ENCODE measurements around the gene HDGFL3. TPM values are rescaled to one million over a fixed set of nuclear protein-coding genes. Genes with fewer than 3 reads are reported as not detected.
A peak's percentile ranks its signal among the peaks of the same experiment; 100 is the strongest.
"Not testable (repeated sequence)": the region's sequence is repeated elsewhere in the genome, so short reads cannot be mapped to it uniquely, and the experiment has no call there.

Gene HDGFL3
- total RNA-seq, 2 donors from 2014 or later = 83.1 to 94.7 TPM

DNA sequence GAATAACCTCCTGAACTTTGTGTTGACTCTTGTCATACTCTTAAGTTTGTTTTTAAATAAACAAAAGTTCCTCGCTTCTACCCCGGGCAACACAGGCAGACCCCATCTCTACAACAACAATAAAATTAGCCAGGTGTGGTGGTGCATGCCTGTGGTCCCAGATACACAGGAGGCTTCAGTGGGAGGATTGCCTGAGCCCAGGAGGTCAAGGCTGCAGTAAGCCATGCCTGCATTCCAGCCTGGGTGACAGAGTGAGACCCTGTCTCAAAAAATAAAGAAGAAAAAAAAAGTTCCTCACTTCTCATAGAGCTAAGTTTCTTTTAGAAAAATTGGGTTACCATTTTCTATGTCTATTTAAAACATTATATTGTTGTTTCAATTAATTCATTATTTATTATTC lies 29.2 kb downstream of the HDGFL3 start:
- ATAC-seq (no peak), DNase-seq (ENCODE audit: low spot score) (no peak)
- Mint-ChIP-seq H3K4me3 (no peak overlapping the region), H3K27ac (no peak overlapping the region), H3K4me1 (ENCODE audit: low read depth in 2 of 2) (peaks cover 12 to 22% of the 10 kb centered on the region in 2 donors), H3K36me3 (no peaks in the 10 kb centered on the region), H3K27me3 (no peaks in the 10 kb centered on the region), H3K9me3 (no peaks in the 10 kb centered on the region)

DNA sequence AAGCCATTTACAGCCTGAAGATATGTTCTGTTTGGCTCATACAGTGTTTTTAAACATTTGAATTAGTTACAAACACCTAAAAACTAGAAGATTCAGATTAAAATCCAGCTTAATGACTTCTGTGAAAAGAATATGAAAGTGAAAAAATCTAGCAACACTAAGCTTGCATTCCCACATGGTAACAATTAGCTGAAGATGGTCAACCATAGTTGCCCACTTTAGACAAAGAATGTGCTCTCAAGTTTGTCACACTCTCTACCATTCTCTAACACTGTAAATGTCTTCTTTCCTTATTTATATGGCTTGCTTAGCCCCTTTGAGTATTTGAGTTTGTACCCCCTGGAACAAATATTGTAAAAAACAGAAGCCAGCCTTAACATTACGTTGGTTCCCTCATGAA lies 32.7 kb downstream of the HDGFL3 start:
- Mint-ChIP-seq H3K27ac (no peak overlapping the region), H3K4me1 (ENCODE audit: low read depth in 2 of 2) (peaks cover 23 to 30% of the 10 kb centered on the region in 2 donors), H3K36me3 (no peaks in the 10 kb centered on the region), H3K27me3 (no peaks in the 10 kb centered on the region), H3K4me3 (no peak overlapping the region), H3K9me3 (no peaks in the 10 kb centered on the region)
- ATAC-seq (no peak), DNase-seq (ENCODE audit: low spot score) (no peak)

DNA sequence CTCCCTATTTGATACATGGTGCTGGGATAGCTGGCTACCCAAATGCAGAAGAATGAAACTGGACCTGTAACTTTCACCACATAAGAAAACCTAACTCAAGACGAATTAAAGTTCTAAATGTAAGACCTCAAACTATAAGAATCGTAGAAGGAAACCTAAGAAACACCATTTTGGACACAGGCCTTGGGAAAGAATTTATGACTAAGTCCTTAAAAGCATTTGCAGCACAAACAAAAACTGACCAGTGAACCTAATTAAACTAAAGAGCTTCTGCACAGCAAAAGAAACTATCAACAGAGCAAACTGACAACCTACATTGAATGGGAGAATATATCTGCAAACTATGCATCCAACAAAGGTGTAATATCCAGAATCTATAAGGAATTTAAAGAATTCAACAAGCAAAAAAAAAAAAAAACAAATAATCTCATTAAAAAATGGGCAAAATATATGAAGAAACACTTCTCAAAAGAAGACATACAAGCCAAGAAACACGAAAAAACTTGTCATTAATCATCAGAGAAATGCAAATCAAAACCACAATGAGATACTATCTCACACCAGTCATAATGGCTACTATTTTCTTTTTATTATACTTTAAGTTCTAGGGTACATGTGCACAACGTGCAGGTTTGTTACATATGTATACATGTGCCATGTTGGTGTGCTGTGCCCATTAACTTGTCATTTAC lies 37.0 kb downstream of the HDGFL3 start:
- Mint-ChIP-seq H3K9me3 (peaks cover 16% of the 10 kb centered on the region), H3K27me3 (no peaks in the 10 kb centered on the region), H3K36me3 (peaks cover 26% of the 10 kb centered on the region), H3K4me3 (peak overlapping the region; percentile 2), H3K27ac (no peak overlapping the region), H3K4me1 (ENCODE audit: low read depth in 2 of 2) (peaks cover 38 to 47% of the 10 kb centered on the region in 2 donors)
- no peak for ATAC-seq
- no peak for DNase-seq (ENCODE audit: low spot score)

DNA sequence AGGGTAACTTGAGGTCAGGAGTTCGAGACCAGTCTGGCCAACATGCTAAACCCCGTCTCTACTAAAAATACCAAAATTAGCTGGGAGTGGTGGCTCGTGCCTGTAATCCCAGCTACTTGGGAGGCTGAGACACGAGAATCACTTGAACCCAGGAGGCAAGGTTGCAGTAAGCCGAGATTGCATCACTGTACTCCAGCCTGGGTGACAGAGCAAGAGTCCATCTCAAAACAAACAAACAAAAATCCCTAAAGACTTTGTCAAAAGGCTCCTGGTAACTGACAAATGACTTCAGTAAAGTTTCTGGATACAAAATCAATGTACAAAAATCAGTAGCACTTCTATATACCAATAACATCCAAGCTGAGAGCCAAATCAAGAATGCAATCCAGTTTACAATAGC lies 38.0 kb downstream of the HDGFL3 start:
- not testable (repeated sequence) for DNase-seq (ENCODE audit: low spot score); ATAC-seq; H3K4me3 Mint-ChIP-seq; H3K27ac Mint-ChIP-seq; H3K27me3 Mint-ChIP-seq
- peaks cover 26% of the 10 kb centered on the region for H3K36me3 Mint-ChIP-seq
- peaks cover 44 to 58% of the 10 kb centered on the region in 2 donors for H3K4me1 Mint-ChIP-seq (ENCODE audit: low read depth in 2 of 2)
- peaks cover 16% of the 10 kb centered on the region for H3K9me3 Mint-ChIP-seq

DNA sequence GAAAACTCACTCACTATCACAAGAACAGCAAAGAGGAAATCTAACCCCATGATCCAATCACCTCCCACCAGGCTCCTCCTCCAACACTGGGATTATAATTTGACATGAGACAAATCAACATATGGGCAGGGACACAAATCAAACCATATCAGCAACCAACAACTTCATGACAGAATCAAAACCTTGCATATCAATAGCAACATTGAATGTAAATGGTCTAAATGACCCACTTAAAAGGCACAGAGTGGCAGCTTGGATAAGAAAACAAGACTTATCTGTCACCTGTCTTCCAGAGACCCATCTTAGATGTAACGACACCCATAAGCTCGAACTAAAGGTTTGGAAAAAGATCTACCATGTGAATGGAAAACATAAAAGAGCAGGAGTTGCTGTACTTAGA lies 40.8 kb downstream of the HDGFL3 start:
- H3K36me3 Mint-ChIP-seq = peaks cover 32% of the 10 kb centered on the region
- no peak overlapping the region for H3K4me3 Mint-ChIP-seq
- H3K9me3 Mint-ChIP-seq = peaks cover 16% of the 10 kb centered on the region
- DNase-seq (ENCODE audit: low spot score) (no peak), ATAC-seq (no peak)
- no peaks in the 10 kb centered on the region for H3K27me3 Mint-ChIP-seq
- H3K4me1 Mint-ChIP-seq (ENCODE audit: low read depth in 2 of 2) = peaks cover 57 to 68% of the 10 kb centered on the region in 2 donors
- peak overlapping the region; percentile 83 to 96 for H3K27ac Mint-ChIP-seq

DNA sequence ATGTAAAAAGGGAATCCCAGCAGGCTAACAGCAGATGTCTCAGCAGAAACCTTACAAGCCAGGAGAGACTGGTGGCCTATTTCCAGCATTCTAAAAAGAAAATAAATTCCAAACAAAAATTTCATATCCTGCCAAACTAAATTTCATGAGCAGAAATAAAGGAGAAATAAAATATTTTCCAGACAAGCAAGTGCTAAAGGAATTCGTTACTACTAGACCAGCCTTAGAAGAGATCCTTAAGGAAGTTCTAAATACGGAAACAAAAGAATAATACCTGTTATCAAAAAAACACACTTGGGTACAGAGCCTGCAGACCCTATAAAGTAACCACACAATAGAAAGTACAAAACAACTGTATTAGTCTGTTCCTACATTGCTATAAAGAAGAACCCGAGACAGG lies 41.4 kb downstream of the HDGFL3 start:
- Mint-ChIP-seq H3K9me3 (peaks cover 16% of the 10 kb centered on the region), H3K27me3 (no peaks in the 10 kb centered on the region), H3K27ac (peak overlapping the region; percentile 83 to 96), H3K36me3 (peaks cover 32% of the 10 kb centered on the region), H3K4me1 (ENCODE audit: low read depth in 2 of 2) (peaks cover 55 to 68% of the 10 kb centered on the region in 2 donors), H3K4me3 (peak overlapping the region; percentile 10)
- DNase-seq (ENCODE audit: low spot score) (no peak), ATAC-seq (no peak)

DNA sequence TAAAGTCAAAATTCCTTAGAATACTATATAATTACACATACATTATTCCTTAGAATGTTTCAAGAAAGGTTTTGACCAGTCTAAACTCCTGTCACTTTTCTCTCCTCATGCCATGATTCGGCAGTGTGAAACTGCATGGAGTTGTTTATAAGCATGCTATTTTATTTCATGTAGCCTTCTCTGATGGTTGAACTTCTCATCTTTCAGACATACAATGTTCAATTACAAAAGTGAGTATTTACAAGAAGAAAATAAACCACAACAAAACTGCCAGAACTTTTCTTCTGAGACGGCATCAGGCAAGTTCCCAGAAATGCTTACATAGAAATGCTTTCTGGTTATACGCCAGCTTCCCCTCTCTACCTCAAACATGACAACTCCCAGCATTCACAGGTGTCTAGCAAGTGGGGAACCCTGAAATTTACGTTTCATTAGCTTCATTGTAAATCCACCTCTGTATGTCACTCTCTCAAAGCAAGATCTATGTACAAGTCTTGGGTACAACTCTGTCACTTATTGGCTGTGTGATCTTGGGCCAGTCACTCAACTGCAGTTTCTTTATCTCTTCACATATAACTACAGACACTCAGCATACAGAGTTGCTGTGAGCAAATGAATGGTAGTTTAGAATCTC lies 42.7 kb downstream of the HDGFL3 start:
- Mint-ChIP-seq H3K9me3 (peaks cover 16% of the 10 kb centered on the region), H3K27ac (peak overlapping the region; percentile 83 to 96), H3K36me3 (peaks cover 34% of the 10 kb centered on the region), H3K27me3 (no peaks in the 10 kb centered on the region), H3K4me1 (ENCODE audit: low read depth in 2 of 2) (peaks cover 47 to 59% of the 10 kb centered on the region in 2 donors), H3K4me3 (peak overlapping the region; percentile 83)
- ATAC-seq (peak; percentile 85 to 91), DNase-seq (ENCODE audit: low spot score) (no peak)

DNA sequence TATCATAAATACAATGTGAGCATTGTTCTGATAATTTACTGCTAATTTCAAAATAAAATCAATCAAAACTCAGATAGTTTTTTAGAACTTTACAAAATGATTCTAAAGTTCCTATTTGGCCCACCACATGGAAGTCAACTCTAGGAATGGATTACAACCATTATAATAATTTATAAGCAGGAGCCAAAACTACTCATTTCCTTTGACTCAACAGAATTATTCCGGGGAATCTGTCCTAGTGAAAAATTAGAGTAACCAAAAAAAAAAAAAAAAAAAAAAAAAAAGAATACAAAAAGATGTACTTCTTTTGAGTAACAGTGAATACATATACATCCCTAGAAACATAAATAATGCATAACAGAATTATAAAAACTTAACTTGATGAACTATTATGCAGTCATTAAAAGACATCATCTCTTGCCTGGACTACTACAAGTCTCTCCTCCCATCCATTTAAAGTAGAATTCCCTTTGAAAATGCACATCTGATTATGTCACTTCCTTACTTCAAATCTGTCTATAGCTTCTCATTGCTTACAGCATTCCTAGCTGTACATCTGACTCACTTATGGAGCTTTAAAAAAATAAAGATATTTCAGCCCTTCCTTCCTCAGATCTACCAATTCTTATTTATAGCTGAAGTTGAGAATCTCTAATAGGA lies 43.4 kb downstream of the HDGFL3 start:
- peaks cover 40% of the 10 kb centered on the region for H3K36me3 Mint-ChIP-seq
- peak overlapping the region; percentile 83 to 96 for H3K27ac Mint-ChIP-seq
- peak overlapping the region; percentile 83 for H3K4me3 Mint-ChIP-seq
- ATAC-seq (no peak), DNase-seq (ENCODE audit: low spot score) (no peak)
- peaks cover 16% of the 10 kb centered on the region for H3K9me3 Mint-ChIP-seq
- H3K27me3 Mint-ChIP-seq = no peaks in the 10 kb centered on the region
- H3K4me1 Mint-ChIP-seq (ENCODE audit: low read depth in 2 of 2) = peaks cover 48 to 63% of the 10 kb centered on the region in 2 donors

DNA sequence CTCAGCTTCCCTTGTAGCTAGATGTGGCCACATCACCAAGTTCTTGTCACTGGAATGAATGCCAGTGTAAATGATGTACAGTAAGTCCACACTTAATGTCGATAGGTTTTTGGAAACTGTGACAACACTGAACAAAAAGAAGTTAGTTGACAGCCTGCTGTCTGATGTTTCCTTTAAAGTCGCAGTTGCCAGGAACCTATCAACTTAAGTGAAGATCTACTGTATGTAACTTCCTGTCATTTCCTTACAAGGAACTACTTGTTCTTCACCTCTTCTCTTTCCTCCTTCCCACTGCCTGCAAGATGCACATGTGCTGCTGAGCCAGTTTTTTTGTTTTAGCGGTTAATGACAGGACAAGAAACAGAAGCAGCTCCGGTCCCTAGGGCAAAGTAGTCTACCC lies 44.6 kb downstream of the HDGFL3 start:
- no peak for DNase-seq (ENCODE audit: low spot score)
- Mint-ChIP-seq H3K4me1 (ENCODE audit: low read depth in 2 of 2) (peaks cover 42 to 52% of the 10 kb centered on the region in 2 donors), H3K9me3 (peaks cover 9% of the 10 kb centered on the region), H3K27ac (peak overlapping the region; percentile 78 to 96), H3K36me3 (peaks cover 29% of the 10 kb centered on the region), H3K4me3 (peak overlapping the region; percentile 83), H3K27me3 (no peaks in the 10 kb centered on the region)
- ATAC-seq = peak; percentile 32 to 52

DNA sequence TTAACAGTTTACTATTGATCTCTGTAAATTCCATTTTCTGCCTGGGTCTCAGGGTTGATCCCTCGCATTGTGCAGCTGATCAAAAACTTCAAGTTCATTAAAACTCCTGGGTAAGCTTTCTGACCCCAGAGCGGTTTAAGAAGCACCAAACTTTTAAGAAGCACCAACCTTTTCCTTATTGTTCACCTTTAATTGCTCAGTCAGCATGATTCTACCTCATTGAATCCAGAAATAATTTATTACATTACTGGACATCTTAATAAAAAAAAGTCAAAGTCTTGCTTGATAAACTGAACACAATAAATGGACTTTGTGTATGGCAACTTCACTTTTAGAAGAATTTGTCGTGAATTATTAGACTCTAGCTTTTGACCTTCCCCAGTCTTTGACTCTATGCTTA lies 46.9 kb downstream of the HDGFL3 start:
- H3K36me3 Mint-ChIP-seq = peaks cover 23% of the 10 kb centered on the region
- peaks cover 33 to 41% of the 10 kb centered on the region in 2 donors for H3K4me1 Mint-ChIP-seq (ENCODE audit: low read depth in 2 of 2)
- no peak overlapping the region for H3K27ac Mint-ChIP-seq
- no peak overlapping the region for H3K4me3 Mint-ChIP-seq
- ATAC-seq (no peak), DNase-seq (ENCODE audit: low spot score) (no peak)
- H3K9me3 Mint-ChIP-seq = no peaks in the 10 kb centered on the region
- H3K27me3 Mint-ChIP-seq = no peaks in the 10 kb centered on the region

DNA sequence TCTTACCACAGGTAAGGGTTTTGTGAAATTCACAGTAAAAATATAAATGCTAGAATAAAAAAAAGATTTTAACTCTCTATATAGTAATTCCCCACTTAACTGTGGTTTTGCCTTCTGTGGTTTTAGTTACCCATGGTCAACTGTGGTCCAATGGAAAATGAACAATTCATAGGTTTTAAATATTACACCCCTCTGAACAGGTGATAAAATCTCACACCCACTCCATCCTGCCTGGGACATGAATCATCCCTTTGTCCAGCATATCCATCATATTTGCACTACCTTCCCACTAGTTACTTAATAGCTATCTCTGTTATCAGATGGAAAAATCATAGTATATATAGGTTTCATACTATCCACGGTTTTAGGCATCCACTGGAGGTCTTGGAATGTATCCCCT lies 49.2 kb downstream of the HDGFL3 start:
- Mint-ChIP-seq H3K27ac (no peak overlapping the region), H3K4me1 (ENCODE audit: low read depth in 2 of 2) (peaks cover 19 to 24% of the 10 kb centered on the region in 2 donors), H3K4me3 (no peak overlapping the region), H3K9me3 (no peaks in the 10 kb centered on the region), H3K27me3 (no peaks in the 10 kb centered on the region), H3K36me3 (peaks cover 23% of the 10 kb centered on the region)
- DNase-seq (ENCODE audit: low spot score) (no peak), ATAC-seq (peak in 1 of 2 donors; percentile 45)

DNA sequence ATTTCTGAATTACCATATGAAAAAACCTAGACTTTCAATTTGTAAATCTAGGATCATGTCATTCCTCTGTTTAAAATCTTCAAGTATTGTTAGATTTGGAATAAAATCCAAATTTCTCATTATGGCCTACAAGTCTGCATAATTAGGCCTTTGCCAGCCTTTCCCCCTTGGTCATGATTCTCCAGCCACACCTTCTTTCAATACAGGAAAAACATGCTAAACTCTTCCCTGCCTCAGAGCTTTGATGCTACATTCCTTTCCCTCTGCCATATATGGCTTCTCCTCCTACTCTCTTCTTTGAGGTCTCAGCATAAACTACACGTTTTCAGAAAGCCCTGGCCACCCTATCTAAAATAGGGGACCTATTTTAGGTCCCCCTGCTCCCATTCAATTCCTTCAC lies 51.7 kb downstream of the HDGFL3 start:
- Mint-ChIP-seq H3K4me3 (no peak overlapping the region), H3K27me3 (no peaks in the 10 kb centered on the region), H3K4me1 (ENCODE audit: low read depth in 2 of 2) (peaks cover 11 to 15% of the 10 kb centered on the region in 2 donors), H3K36me3 (peaks cover 17% of the 10 kb centered on the region), H3K9me3 (no peaks in the 10 kb centered on the region), H3K27ac (no peak overlapping the region)
- DNase-seq (ENCODE audit: low spot score) = no peak
- ATAC-seq = no peak

DNA sequence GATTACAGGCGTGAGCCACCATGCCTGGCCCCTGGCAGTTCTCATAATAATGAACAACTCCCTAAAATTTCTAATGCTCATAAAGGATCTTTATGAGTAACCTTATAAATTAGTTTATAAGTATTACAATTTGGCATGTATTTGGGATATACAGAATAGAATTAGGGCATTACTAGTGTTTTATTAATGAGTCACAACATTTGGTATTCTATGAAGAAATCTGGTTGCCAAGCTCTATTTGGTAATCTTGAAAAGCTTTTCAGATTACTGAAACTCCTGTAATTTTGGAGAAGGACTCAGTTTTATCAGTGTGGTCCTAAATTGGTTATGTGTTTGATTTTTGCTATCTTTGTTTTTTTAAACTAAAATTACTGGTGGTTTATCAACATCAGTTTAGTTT lies 54.3 kb downstream of the HDGFL3 start:
- peaks cover 4 to 7% of the 10 kb centered on the region in 2 donors for H3K4me1 Mint-ChIP-seq (ENCODE audit: low read depth in 2 of 2)

DNA sequence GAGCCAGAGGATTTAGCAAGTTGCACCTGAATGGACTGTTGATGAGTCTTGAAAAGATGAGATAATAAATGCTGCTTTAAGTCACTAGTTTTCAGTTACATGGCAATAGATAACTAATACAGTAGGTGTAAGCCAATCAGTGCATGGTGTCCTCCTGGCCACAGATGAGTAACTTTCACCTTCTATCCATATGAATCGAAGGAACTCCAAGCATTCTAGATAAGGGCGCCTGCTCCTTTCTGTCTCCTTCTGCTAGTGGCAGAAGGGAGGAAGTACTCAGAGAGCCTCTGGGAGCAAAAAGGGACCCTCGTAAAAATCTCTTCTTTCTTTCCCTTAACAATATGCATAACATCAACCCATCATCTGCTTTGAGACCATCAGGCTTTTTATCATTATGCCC lies 62.9 kb downstream of the HDGFL3 start:
- Mint-ChIP-seq H3K9me3 (peaks cover 3% of the 10 kb centered on the region), H3K36me3 (peaks cover 33% of the 10 kb centered on the region), H3K27me3 (no peaks in the 10 kb centered on the region), H3K4me3 (no peak overlapping the region), H3K4me1 (ENCODE audit: low read depth in 2 of 2) (peaks cover 0 to 11% of the 10 kb centered on the region in 2 donors), H3K27ac (no peak overlapping the region)
- DNase-seq (ENCODE audit: low spot score) = no peak
- no peak for ATAC-seq

More for the DNA sequence above, 54.3 kb downstream of the HDGFL3 start:
- H3K4me3 Mint-ChIP-seq = no peak overlapping the region
- H3K27me3 Mint-ChIP-seq = no peaks in the 10 kb centered on the region
- H3K27ac Mint-ChIP-seq = no peak overlapping the region
- DNase-seq (ENCODE audit: low spot score) = no peak
- H3K36me3 Mint-ChIP-seq = peaks cover 23% of the 10 kb centered on the region
- ATAC-seq = no peak
- H3K9me3 Mint-ChIP-seq = no peaks in the 10 kb centered on the region

Data from natural killer cell treated with Interleukin-12 subunit alpha and Interleukin-12 subunit beta and Interleukin-15 and Interleukin-18, amount 100 ng/mL, for 72 hours (primary cell).